Measurements from ENCODE around the gene RCVRN.

DNA sequence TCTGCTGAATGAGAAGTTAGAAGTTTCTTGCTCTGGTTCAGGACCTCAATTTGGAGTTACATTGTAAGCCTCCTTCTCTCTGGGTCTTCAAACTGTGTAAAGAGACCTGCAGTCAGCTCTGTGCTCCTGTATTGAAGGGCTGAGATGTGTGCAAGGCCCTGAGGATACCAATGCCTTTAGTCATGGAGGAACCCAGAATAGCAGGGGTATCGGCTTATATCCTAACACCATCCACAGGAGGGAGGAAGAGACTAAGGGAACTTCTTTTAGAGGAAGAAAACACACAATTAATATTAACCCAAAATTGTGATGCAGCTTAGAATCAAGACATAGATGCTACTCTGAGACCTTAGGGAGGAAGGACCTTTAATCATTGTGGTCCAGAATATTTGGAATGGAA lies 42.9 kb downstream of the RCVRN start:
- no peak for TF ChIP-seq CTCF (IDR thresholded peaks at IDR 0.05)
- no peak for TF ChIP-seq POLR2AphosphoS5 (IDR thresholded peaks at IDR 0.05; ENCODE audit: insufficient read depth in 1 of 2, low read depth in 1 of 2)

All from vagina (tissue), 2 donors.